HG02973 (cell line): ENCODE results near the gene SON.

Experiments
- ATAC-seq: cut with Tn5 transposase; IDR thresholded peaks from one replicate; pipeline ENCODE4 v1.9.1; 2021; ENCODE audit warnings: moderate library complexity; ENCODE audit not compliant: unreplicated experiment

SON gene

DNA sequence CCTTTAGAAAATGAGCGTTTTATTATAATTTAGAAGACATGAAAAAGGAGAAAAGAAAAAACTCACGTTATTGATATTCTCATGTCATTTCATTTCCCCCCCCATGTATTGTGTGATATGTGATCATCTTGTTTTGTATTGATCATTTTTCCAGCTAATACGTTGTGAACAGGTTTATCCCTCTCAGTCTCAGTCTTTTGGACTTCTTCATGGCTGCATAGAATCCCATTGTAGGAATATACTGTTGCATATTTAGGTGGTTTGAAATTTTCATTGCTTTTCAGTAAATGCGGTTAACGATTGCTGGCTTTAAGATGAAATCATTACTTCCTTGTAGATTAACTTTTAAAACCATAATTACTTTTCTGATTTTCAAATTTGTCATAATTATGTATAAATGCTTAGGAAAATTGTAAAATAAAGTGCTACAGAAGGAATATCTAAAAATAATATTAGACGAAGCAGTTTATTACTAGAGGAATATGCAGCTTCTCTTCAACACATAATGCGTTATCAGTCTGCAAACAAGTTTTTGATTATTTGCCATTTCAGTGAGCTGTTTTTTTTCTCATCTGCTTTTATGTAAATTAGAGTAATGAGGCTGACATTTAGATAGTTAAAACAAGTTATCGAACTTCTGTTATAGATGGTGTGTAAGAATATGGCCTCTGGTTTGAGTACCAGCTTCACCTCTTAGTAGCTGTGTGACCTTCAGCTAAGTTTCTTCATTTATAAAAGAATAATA is 1.8 kb downstream of the SON start:
- ATAC-seq = no peak

DNA sequence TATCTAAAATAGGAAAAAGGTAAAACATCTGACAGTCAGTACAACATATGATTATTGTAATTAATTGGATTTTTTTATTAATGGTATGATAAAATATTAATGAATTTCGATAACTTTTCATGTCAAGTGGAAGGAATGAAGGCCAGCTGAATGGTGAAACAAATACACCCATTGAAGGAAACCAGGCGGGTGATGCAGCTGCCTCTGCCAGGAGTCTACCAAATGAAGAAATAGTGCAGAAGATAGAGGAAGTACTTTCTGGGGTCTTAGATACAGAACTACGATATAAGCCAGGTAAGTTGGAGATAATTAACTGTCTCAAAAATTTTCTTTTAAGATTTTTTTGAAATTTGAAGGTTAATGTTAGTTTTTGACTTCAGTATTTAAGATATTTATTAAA is 3.2 kb downstream of the SON start:
- ATAC-seq = no peak

DNA sequence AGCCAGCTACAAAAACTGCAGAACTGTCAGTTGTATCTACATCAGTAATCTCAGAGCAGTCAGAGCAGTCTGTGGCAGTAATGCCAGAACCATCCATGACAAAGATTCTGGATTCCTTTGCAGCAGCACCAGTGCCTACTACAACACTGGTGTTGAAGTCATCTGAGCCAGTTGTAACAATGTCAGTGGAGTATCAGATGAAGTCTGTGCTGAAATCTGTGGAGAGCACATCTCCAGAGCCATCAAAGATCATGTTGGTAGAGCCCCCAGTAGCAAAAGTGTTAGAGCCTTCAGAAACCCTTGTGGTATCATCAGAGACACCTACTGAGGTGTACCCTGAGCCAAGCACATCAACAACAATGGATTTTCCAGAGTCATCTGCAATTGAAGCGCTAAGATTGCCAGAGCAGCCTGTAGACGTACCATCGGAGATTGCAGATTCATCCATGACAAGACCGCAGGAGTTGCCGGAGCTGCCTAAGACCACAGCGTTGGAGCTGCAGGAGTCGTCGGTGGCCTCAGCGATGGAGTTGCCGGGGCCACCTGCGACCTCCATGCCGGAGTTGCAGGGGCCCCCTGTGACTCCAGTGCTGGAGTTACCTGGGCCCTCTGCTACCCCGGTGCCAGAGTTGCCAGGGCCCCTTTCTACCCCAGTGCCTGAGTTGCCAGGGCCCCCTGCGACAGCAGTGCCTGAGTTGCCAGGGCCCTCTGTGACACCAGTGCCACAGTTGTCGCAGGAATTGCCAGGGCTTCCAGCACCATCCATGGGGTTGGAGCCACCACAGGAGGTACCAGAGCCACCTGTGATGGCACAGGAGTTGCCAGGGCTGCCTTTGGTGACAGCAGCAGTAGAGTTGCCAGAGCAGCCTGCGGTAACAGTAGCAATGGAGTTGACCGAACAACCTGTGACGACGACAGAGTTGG is 7.3 kb downstream of the SON start:
- ATAC-seq = no peak

- no peak for ATAC-seq
Measured at GRCh38 chr21:33550772-33551660, 8.2 kb downstream of the SON start.

- no peak for ATAC-seq
Measured at GRCh38 chr21:33551664-33552063, 8.8 kb downstream of the SON start.

DNA sequence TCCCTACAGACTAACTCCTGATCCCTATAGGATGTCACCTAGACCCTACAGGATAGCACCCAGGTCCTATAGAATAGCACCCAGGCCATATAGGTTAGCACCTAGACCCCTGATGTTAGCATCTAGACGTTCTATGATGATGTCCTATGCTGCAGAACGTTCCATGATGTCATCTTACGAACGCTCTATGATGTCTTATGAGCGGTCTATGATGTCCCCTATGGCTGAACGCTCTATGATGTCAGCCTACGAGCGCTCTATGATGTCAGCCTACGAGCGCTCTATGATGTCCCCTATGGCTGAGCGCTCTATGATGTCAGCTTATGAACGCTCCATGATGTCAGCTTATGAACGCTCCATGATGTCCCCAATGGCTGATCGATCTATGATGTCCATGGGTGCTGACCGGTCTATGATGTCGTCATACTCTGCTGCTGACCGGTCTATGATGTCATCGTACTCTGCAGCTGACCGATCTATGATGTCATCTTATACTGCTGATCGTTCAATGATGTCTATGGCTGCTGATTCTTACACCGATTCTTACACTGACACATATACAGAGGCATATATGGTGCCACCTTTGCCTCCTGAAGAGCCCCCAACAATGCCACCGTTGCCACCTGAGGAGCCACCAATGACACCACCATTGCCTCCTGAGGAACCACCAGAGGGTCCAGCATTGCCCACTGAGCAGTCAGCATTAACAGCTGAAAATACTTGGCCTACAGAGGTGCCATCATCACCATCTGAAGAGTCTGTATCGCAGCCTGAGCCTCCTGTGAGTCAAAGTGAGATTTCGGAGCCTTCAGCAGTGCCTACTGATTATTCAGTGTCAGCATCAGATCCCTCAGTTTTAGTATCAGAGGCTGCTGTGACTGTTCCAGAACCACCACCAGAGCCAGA is 9.5 kb downstream of the SON start:
- ATAC-seq = no peak

DNA sequence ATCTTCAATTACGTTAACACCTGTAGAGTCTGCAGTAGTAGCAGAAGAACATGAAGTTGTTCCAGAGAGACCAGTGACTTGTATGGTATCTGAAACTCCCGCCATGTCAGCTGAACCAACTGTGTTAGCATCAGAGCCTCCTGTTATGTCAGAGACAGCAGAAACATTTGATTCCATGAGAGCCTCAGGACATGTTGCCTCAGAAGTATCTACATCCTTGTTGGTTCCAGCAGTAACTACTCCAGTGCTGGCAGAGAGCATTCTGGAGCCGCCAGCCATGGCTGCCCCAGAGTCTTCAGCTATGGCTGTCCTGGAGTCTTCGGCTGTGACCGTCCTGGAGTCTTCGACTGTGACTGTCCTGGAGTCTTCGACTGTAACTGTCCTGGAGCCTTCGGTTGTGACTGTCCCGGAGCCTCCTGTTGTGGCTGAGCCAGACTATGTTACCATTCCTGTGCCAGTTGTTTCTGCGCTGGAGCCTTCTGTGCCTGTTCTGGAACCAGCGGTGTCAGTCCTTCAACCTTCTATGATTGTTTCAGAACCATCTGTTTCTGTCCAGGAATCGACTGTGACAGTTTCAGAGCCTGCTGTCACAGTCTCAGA is 10.3 kb downstream of the SON start:
- no peak for ATAC-seq

GRCh38 chr21:33554236-33554981 is 11.6 kb downstream of the SON start:
- no peak for ATAC-seq

DNA sequence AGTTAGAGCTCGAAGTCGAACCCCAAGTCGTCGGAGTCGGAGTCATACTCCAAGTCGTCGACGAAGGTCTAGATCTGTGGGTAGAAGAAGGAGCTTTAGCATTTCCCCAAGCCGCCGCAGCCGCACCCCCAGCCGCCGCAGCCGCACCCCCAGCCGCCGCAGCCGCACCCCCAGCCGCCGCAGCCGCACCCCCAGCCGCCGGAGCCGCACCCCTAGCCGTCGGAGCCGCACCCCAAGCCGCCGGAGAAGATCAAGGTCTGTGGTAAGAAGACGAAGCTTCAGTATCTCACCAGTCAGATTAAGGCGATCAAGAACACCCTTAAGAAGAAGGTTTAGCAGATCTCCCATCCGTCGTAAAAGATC is 12.1 kb downstream of the SON start:
- no peak for ATAC-seq

GRCh38 chr21:33557447-33557846 is 14.6 kb downstream of the SON start:
- ATAC-seq = no peak

DNA sequence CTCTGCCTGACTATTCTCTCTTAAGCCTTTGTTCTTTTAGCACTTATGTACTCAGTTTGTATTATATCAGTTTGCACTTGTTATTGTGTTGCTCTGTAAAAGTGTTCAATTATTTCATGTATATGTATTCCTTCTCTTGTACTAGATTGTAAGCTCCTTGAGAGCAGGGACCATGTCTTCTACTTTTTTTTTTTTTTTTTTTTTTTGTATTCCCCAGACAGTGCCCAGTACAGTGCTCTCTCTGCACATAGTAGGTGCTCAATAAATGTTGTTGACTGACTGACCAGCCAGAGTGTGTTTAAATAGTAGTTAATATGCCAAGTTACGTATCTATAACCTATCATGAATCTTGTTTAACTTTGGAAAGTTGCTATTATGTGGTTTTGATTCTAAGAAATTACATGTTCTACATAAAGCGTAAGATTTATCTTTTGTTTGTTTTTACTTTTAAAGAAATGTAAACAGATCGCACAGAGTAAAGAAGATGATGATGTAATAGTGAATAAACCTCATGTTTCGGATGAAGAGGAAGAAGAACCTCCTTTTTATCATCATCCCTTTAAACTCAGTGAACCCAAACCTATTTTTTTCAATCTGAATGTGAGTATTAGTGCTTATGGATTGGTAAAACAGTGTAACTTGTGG is 16.1 kb downstream of the SON start:
- ATAC-seq = no peak

- ATAC-seq = no peak
Measured at GRCh38 chr21:33559813-33560212, 17.0 kb downstream of the SON start.

- ATAC-seq = no peak
Measured at GRCh38 chr21:33560965-33561364, 18.1 kb downstream of the SON start.

- no peak for ATAC-seq
Measured at GRCh38 chr21:33561373-33561772, 18.5 kb downstream of the SON start.

DNA sequence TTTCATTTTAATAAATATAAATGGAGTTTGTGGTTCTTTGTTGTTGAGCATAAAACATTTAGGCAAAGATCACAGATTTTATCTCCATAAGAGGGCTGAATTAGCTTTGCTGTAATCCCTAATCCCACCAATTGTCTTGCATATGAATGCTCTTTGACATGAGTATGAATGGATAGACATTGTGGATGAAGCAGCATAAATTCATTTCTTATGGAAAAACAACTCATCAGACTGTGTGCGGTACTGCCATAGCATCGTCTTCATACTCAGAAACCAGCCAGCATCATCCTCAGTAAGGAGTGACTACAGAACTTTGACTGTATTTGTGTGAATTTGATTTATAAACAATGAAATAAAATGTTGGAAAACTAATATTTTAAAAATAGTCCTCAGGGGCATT is 19.6 kb downstream of the SON start:
- no peak for ATAC-seq

DNA sequence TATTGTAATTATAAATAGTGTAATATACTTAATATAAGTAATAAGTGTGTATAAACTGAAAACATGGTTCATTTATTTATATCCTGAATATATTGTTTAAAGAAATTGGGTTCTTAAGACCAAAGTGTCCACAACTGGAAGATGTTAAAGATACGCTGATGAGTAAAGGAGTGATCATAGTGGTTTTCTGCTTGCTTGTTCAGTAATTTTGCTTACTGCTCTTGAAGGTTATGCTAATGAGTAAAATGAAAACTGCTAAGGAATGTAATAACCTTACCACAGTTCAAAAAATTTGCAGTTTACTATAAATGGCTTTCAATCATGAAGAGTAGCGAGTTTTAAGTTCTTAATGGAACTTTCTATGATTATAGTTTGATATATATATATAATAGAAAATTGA is 23.7 kb downstream of the SON start:
- ATAC-seq = no peak

DNA sequence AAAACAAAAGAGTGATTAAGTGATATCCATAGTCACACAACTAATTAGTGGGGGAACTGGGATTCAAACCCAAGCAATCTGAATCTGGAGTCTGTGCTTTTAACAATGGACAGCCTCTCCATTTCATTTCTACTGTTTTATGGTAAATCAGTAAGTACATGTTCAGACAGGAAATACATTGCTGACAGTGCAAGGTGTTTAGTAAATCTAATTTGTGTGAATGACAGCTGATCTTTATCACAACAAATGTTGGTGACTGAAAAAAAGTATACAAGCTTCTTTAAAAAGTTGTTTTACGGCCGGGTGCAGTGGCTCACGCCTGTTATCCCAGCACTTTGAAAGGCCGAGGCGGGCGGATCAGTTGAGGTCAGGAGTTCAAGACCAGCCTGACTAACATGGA is 25.1 kb downstream of the SON start:
- no peak for ATAC-seq

GRCh38 chr21:33568448-33568847 is 25.6 kb downstream of the SON start:
- no peak for ATAC-seq

DNA sequence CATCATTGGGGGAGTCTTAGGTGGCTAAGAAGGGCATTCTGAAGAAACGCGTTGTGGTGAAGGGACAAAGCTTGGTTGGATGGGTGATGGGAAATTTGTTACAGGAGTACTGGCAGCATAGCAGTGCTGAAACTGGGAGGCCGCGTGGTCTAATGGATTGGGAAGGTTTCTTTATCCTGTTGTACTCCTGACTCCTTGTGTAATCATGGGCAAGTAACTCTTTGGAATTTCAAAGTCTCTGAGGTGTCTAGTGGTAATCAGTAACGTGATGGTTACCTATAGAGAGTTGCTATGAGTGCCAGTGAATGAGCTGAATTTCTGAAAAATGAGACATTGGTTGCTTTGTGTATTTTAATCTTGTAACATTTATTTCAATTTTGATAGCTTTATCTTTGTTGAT is 27.2 kb downstream of the SON start:
- no peak for ATAC-seq
